ENCODE data around the gene CFC1. TPM values are rescaled to one million over a fixed set of nuclear protein-coding genes. Genes with fewer than 3 reads are reported as not detected.
"Not testable (repeated sequence)": the region's sequence is repeated elsewhere in the genome, so short reads cannot be mapped to it uniquely, and the experiment has no call there.

Gene CFC1
- not detected for total RNA-seq
- polyA plus RNA-seq (ENCODE audit: insufficient read depth, low read depth, low replicate concordance) = not detected
- long read RNA-seq, donor 1 = 0 reads
- long read RNA-seq, donor 2 = 0 reads
- long read RNA-seq, donor 3 = 0 reads
- long read RNA-seq, donor 4 = 0 reads
- long read RNA-seq, donor 5 = 0 reads
- long read RNA-seq, donor 6 = 0 reads
- long read RNA-seq, donor 7 = 0 reads
- long read RNA-seq, donor 8 = 0 reads
- long read RNA-seq, donor 9 = 0 reads
- long read RNA-seq, donor 10 = 0 reads

- DNase-seq; H3K36me3 ChIP-seq (ENCODE audit: control insufficient read depth in 2 of 3, insufficient read depth in 3 of 3, low read length in 3 of 3); H3K9ac ChIP-seq (ENCODE audit: low read length in 3 of 3); H3K27me3 ChIP-seq (ENCODE audit: control insufficient read depth, insufficient read depth, low read length); intact Hi-C loops (cut with DNase I); H3K9me3 ChIP-seq (ENCODE audit: control insufficient read depth in 2 of 3, insufficient read depth in 1 of 3, low read length in 3 of 3); H3K27ac ChIP-seq (ENCODE audit: low read depth in 2 of 2, low read length in 2 of 2); H3K4me3 ChIP-seq (ENCODE audit: low read length in 3 of 3); FAIRE-seq; H3K4me1 ChIP-seq (ENCODE audit: control insufficient read depth in 2 of 3, insufficient read depth in 2 of 3, low read depth in 1 of 3, low read length in 3 of 3): not testable (repeated sequence)
Observed at GRCh38 chr2:130599393-130599792, at the start of gene CFC1. Gene CFC1 (minus strand): TSS chr2:130599575. CDS start chr2:130599287, 288 bp downstream.

- intact Hi-C loops (cut with DNase I); H3K27ac ChIP-seq (ENCODE audit: low read depth in 2 of 2, low read length in 2 of 2); H3K4me1 ChIP-seq (ENCODE audit: control insufficient read depth in 2 of 3, insufficient read depth in 2 of 3, low read depth in 1 of 3, low read length in 3 of 3); H3K9ac ChIP-seq (ENCODE audit: low read length in 3 of 3); DNase-seq; FAIRE-seq; H3K9me3 ChIP-seq (ENCODE audit: control insufficient read depth in 2 of 3, insufficient read depth in 1 of 3, low read length in 3 of 3); H3K27me3 ChIP-seq (ENCODE audit: control insufficient read depth, insufficient read depth, low read length); H3K36me3 ChIP-seq (ENCODE audit: control insufficient read depth in 2 of 3, insufficient read depth in 3 of 3, low read length in 3 of 3); H3K4me3 ChIP-seq (ENCODE audit: low read length in 3 of 3): not testable (repeated sequence)
Observed at GRCh38 chr2:130641688-130642087, 42.3 kb upstream of the CFC1 start.

GRCh38 chr2:130638973-130639372, 39.6 kb upstream of the CFC1 start:
- intact Hi-C loops (cut with DNase I); H3K9ac ChIP-seq (ENCODE audit: low read length in 3 of 3); H3K27me3 ChIP-seq (ENCODE audit: control insufficient read depth, insufficient read depth, low read length); H3K36me3 ChIP-seq (ENCODE audit: control insufficient read depth in 2 of 3, insufficient read depth in 3 of 3, low read length in 3 of 3); H3K4me3 ChIP-seq (ENCODE audit: low read length in 3 of 3); FAIRE-seq; H3K27ac ChIP-seq (ENCODE audit: low read depth in 2 of 2, low read length in 2 of 2); DNase-seq; H3K9me3 ChIP-seq (ENCODE audit: control insufficient read depth in 2 of 3, insufficient read depth in 1 of 3, low read length in 3 of 3); H3K4me1 ChIP-seq (ENCODE audit: control insufficient read depth in 2 of 3, insufficient read depth in 2 of 3, low read depth in 1 of 3, low read length in 3 of 3): not testable (repeated sequence)

- H3K27me3 ChIP-seq (ENCODE audit: control insufficient read depth, insufficient read depth, low read length); H3K27ac ChIP-seq (ENCODE audit: low read depth in 2 of 2, low read length in 2 of 2); FAIRE-seq; DNase-seq; H3K9me3 ChIP-seq (ENCODE audit: control insufficient read depth in 2 of 3, insufficient read depth in 1 of 3, low read length in 3 of 3); H3K4me3 ChIP-seq (ENCODE audit: low read length in 3 of 3); intact Hi-C loops (cut with DNase I); H3K36me3 ChIP-seq (ENCODE audit: control insufficient read depth in 2 of 3, insufficient read depth in 3 of 3, low read length in 3 of 3); H3K4me1 ChIP-seq (ENCODE audit: control insufficient read depth in 2 of 3, insufficient read depth in 2 of 3, low read depth in 1 of 3, low read length in 3 of 3); H3K9ac ChIP-seq (ENCODE audit: low read length in 3 of 3): not testable (repeated sequence)
Observed at GRCh38 chr2:130628784-130629475, 29.6 kb upstream of the CFC1 start.

GRCh38 chr2:130611140-130611539, 11.8 kb upstream of the CFC1 start, which contains the start of gene POTEJ:
Gene POTEJ (plus strand): TSS chr2:130611440. CDS start chr2:130611533, 93 bp downstream.
- FAIRE-seq; H3K36me3 ChIP-seq (ENCODE audit: control insufficient read depth in 2 of 3, insufficient read depth in 3 of 3, low read length in 3 of 3); H3K27ac ChIP-seq (ENCODE audit: low read depth in 2 of 2, low read length in 2 of 2); H3K9me3 ChIP-seq (ENCODE audit: control insufficient read depth in 2 of 3, insufficient read depth in 1 of 3, low read length in 3 of 3); DNase-seq; intact Hi-C loops (cut with DNase I); H3K4me1 ChIP-seq (ENCODE audit: control insufficient read depth in 2 of 3, insufficient read depth in 2 of 3, low read depth in 1 of 3, low read length in 3 of 3); H3K9ac ChIP-seq (ENCODE audit: low read length in 3 of 3); H3K27me3 ChIP-seq (ENCODE audit: control insufficient read depth, insufficient read depth, low read length); H3K4me3 ChIP-seq (ENCODE audit: low read length in 3 of 3): not testable (repeated sequence)

GRCh38 chr2:130610486-130610885, 11.1 kb upstream of the CFC1 start:
- H3K27me3 ChIP-seq (ENCODE audit: control insufficient read depth, insufficient read depth, low read length); H3K27ac ChIP-seq (ENCODE audit: low read depth in 2 of 2, low read length in 2 of 2); H3K4me1 ChIP-seq (ENCODE audit: control insufficient read depth in 2 of 3, insufficient read depth in 2 of 3, low read depth in 1 of 3, low read length in 3 of 3); H3K9ac ChIP-seq (ENCODE audit: low read length in 3 of 3); H3K4me3 ChIP-seq (ENCODE audit: low read length in 3 of 3); FAIRE-seq; H3K36me3 ChIP-seq (ENCODE audit: control insufficient read depth in 2 of 3, insufficient read depth in 3 of 3, low read length in 3 of 3); H3K9me3 ChIP-seq (ENCODE audit: control insufficient read depth in 2 of 3, insufficient read depth in 1 of 3, low read length in 3 of 3); intact Hi-C loops (cut with DNase I): not testable (repeated sequence)
- DNase-seq = peak in 2 of 5 donors; percentile 11 to 12

GRCh38 chr2:130609002-130609920, 9.9 kb upstream of the CFC1 start:
- H3K9ac ChIP-seq (ENCODE audit: low read length in 3 of 3); DNase-seq; intact Hi-C loops (cut with DNase I); H3K4me1 ChIP-seq (ENCODE audit: control insufficient read depth in 2 of 3, insufficient read depth in 2 of 3, low read depth in 1 of 3, low read length in 3 of 3); H3K36me3 ChIP-seq (ENCODE audit: control insufficient read depth in 2 of 3, insufficient read depth in 3 of 3, low read length in 3 of 3); H3K4me3 ChIP-seq (ENCODE audit: low read length in 3 of 3); H3K9me3 ChIP-seq (ENCODE audit: control insufficient read depth in 2 of 3, insufficient read depth in 1 of 3, low read length in 3 of 3); H3K27me3 ChIP-seq (ENCODE audit: control insufficient read depth, insufficient read depth, low read length); H3K27ac ChIP-seq (ENCODE audit: low read depth in 2 of 2, low read length in 2 of 2); FAIRE-seq: not testable (repeated sequence)
